Activated CD4-positive, alpha-beta T cell treated with anti-CD3 and anti-CD28 coated beads, Interleukin-2, amount 50 U/mL, for 1 hour (primary cell): ENCODE results near the gene ENO4.

ENCODE experiments used
- DNase-seq: peaks from one replicate; pipeline ENCODE4 v3.0.0-alpha.2; 2020

The ENO4 gene

DNA sequence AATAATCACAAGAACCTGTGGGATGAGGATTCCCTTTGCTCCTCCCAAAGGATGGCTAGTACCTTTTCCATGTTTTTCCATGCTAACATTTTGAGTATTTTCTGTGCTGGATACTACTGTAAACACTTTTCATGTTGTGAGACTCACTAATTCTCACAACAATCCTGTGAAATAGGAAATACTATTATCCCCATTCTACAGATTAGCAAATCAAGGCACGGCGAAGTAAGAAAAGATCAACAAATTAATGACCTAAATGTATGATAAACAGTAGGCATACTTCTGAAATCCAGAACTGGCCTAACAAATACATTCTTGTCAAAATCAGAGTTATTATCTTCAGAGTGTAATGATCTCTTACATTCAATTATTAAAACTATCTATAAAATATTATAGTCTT, 69.3 kb downstream of the ENO4 start:
- no peak for DNase-seq

DNA sequence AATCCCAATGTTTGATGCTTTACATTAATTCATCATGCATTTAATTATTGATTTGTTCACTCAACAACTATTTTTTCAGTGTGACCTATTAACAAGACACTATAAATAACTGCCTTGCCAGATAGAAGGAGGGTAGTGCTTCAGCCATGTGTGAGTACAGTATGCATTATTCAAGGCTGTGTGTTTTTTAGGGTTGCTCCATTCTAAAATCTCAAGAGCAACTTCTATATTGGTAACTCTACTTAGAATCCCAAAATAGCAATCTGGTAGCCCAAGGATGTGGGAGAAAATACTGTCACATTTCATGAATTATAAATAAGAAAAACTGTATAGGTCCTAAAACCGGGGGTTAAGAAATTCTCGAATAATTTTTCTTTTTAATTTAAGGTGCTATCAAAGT, 69.9 kb downstream of the ENO4 start:
- DNase-seq: no peak

DNA sequence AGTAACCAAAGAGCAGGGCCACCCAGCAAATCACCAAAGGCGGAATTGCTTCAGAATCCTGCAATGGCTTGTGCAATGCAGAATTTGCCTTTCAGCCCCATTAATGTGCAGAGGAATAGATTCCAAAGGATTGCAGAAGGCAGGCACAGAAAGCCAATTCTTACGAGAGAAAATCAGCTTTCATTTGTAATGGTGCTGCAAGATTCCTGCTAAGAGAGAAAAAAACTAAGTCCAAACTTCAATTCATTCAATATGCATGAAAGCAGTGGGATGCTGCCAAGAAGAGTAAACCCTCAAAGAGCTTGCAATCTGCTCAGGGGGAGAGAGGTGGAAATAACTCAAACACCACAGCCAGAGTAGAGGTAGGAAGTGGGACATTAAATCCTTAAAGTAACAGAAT, 70.4 kb downstream of the ENO4 start:
- no peak for DNase-seq

DNA sequence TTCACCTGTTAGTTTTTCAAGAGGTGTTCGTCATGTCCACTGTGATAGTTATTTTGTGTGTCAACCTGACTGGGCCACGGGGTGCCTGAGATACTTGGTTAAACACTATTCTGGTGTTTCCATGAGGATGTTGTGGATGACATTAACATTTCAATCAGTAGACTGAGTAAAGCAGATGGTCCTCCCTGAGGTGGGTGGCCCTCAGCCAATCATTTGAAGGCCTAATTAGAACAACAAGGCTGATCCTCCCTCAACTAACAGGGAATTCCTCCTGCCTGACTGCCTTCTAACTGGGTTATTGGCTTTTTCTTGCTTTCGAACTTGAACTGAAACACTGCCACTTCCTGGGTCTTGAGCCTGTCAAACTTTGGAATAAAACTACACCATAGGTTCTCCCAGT, 75.8 kb downstream of the ENO4 start:
- no peak for DNase-seq

DNA sequence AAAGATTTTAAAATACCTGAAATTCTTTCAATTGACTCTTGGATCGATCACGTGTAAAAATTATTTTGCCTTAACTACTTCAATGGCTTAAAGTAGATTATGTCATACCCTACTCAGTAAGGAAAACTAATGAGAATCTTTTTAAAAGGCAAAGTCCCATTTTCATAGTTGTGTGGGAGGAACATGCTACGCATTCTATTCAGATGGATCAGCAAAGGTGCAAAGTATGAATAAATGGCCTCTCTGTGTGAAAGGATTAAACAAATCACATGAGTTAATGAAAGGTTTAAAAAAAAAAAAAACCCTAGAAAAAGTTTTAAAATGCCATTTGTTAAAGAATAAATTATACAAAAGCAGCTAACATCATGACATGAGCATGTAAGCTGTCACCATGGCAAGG, 77.1 kb downstream of the ENO4 start:
- DNase-seq: no peak

DNA sequence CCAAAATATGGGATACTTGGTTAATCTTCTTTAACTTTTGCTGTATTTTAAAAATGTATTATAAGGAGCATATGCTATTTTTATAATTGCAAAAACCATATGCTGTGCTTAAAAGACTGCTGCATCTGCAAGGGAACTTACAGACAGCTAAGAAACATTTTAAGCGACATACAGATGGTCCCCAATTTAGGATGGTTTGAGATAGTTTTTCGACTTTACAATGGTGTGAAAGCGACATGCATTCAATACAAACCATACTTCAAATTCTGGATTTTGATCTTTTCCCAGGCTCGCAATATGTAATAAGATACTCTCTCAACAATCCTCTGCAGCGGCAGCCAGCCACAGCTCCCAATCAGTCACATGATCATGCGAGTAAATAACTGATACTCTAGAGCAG, 82.5 kb downstream of the ENO4 start:
- DNase-seq: no peak
